IPS-NIHi11 (cell line): ENCODE measurements around the gene CLCA1.
A peak's percentile ranks its signal among the peaks of the same experiment; 100 is the strongest.

Experiments used
- DNase-seq: peaks from one replicate; pipeline ENCODE4 v3.0.0; 2012; ENCODE audit warnings: mixed read lengths, low spot score

CLCA1 gene

GRCh38 chr1:86468501-86468977, at the start of gene CLCA1:
CLCA1 (plus strand) TSS chr1:86468927; CDS start chr1:86468972, 45 bp downstream.
- DNase-seq = no peak

- peak; percentile 54 for DNase-seq
Measured at GRCh38 chr1:86419277-86419903, 49.3 kb upstream of the CLCA1 start.

- DNase-seq = no peak
Measured at GRCh38 chr1:86421601-86422280, 47.0 kb upstream of the CLCA1 start.

- DNase-seq = no peak
Measured at GRCh38 chr1:86423473-86423872, 45.3 kb upstream of the CLCA1 start.

- DNase-seq = no peak
Measured at GRCh38 chr1:86423873-86424272, 44.9 kb upstream of the CLCA1 start, which contains the start of gene CLCA2. CLCA2 (plus strand) TSS chr1:86424171; CDS start chr1:86424248, 77 bp downstream.

GRCh38 chr1:86429122-86429725, 39.5 kb upstream of the CLCA1 start:
- no peak for DNase-seq

- DNase-seq = no peak
Measured at GRCh38 chr1:86429835-86430234, 38.9 kb upstream of the CLCA1 start.

- DNase-seq = no peak
Measured at GRCh38 chr1:86430376-86430775, 38.4 kb upstream of the CLCA1 start.

- DNase-seq = no peak
Measured at GRCh38 chr1:86434059-86434458, 34.7 kb upstream of the CLCA1 start.

- DNase-seq = no peak
Measured at GRCh38 chr1:86435327-86435726, 33.4 kb upstream of the CLCA1 start.

GRCh38 chr1:86436041-86436440, 32.7 kb upstream of the CLCA1 start:
- DNase-seq = no peak

GRCh38 chr1:86441581-86441980, 27.1 kb upstream of the CLCA1 start:
- DNase-seq = no peak

GRCh38 chr1:86441997-86442396, 26.7 kb upstream of the CLCA1 start:
- no peak for DNase-seq

- no peak for DNase-seq
Measured at GRCh38 chr1:86445919-86446318, 22.8 kb upstream of the CLCA1 start.

- DNase-seq = no peak
Measured at GRCh38 chr1:86447198-86447790, 21.4 kb upstream of the CLCA1 start.

GRCh38 chr1:86448670-86449069, 20.1 kb upstream of the CLCA1 start:
- DNase-seq = no peak

GRCh38 chr1:86449103-86449502, 19.6 kb upstream of the CLCA1 start:
- no peak for DNase-seq

- no peak for DNase-seq
Measured at GRCh38 chr1:86450847-86451246, 17.9 kb upstream of the CLCA1 start.

- DNase-seq = no peak
Measured at GRCh38 chr1:86453664-86454063, 15.1 kb upstream of the CLCA1 start.

- no peak for DNase-seq
Measured at GRCh38 chr1:86455073-86455472, 13.7 kb upstream of the CLCA1 start.

- no peak for DNase-seq
Measured at GRCh38 chr1:86460998-86461397, 7.7 kb upstream of the CLCA1 start.

- DNase-seq = no peak
Measured at GRCh38 chr1:86461482-86461881, 7.2 kb upstream of the CLCA1 start.

GRCh38 chr1:86464819-86465218, 3.9 kb upstream of the CLCA1 start:
- no peak for DNase-seq
